Posterior cingulate gyrus (tissue), 11 donors: Measurements from ENCODE around the gene MYO1F.
"Not testable (repeated sequence)": the region's sequence is repeated elsewhere in the genome, so short reads cannot be mapped to it uniquely, and the experiment has no call there.

Experiments
- DNase-seq, 10 donors: peaks; one replicate each; pipeline versions ENCODE4 v3.0.0 to v3.0.0-alpha.2; 2020 to 2021; ENCODE audit warnings: mixed read lengths in 3 of 10
- intact Hi-C: fragments of 100-400 bp; cut with DNase I; formaldehyde crosslinking; loops from one replicate; pipeline ENCODE4 v1.15.1; 2023

MYO1F gene

GRCh38 chr19:8600816-8601215 is 23.6 kb upstream of the MYO1F start:
- intact Hi-C loops, result no loop called here
- no peak for DNase-seq

- no peak for DNase-seq
- intact Hi-C loops, result no loop called here
These were observed 22.8 kb upstream of the MYO1F start for GRCh38 chr19:8600064-8600463.

GRCh38 chr19:8596168-8596567 is 18.9 kb upstream of the MYO1F start:
- DNase-seq, result no peak
- intact Hi-C loops, result no loop called here

- intact Hi-C loops, result no loop called here
- DNase-seq, result no peak
These were observed 18.4 kb upstream of the MYO1F start for GRCh38 chr19:8595651-8596050.

GRCh38 chr19:8593931-8594330 is 16.7 kb upstream of the MYO1F start:
- intact Hi-C loops, result no loop called here
- no peak for DNase-seq

GRCh38 chr19:8592231-8593009 is 15.2 kb upstream of the MYO1F start:
- intact Hi-C loops, result no loop called here
- DNase-seq, result peak; percentile 66 to 99 (median 91)

GRCh38 chr19:8589177-8589714 is 12.0 kb upstream of the MYO1F start:
- intact Hi-C loops, result no loop called here

GRCh38 chr19:8585894-8586750 is 8.9 kb upstream of the MYO1F start:
- intact Hi-C loops, result no loop called here
- peak in 5 of 10 donors; percentile 18 to 87 (median 27) for DNase-seq

More at GRCh38 chr19:8589177-8589714, 12.0 kb upstream of the MYO1F start:
- DNase-seq, result no peak

GRCh38 chr19:8584965-8585893 is 8.0 kb upstream of the MYO1F start:
- DNase-seq, result no peak
- intact Hi-C loops, result loop anchor here (5.0 kb wide), 1 partner anchor 233 kb away; no protein-coding TSS in a partner anchor

GRCh38 chr19:8580710-8581281 is 3.6 kb upstream of the MYO1F start:
- DNase-seq, result peak in 8 of 10 donors; percentile 27 to 93 (median 66)
- intact Hi-C loops, result loop anchor here (5.0 kb wide), 1 partner anchor 228 kb away; no protein-coding TSS in a partner anchor

- DNase-seq, result peak; percentile 36 to 95 (median 80)
- intact Hi-C loops, result no loop called here
These were observed 1.5 kb upstream of the MYO1F start for GRCh38 chr19:8578642-8579265.

GRCh38 chr19:8577741-8578140 is 499 bp upstream of the MYO1F start:
- DNase-seq, result no peak
- intact Hi-C loops, result no loop called here

GRCh38 chr19:8576273-8576993 is 809 bp downstream of the MYO1F start:
- intact Hi-C loops, result no loop called here
- no peak for DNase-seq

GRCh38 chr19:8575467-8575997 is 1.7 kb downstream of the MYO1F start:
- intact Hi-C loops, result no loop called here
- no peak for DNase-seq

- intact Hi-C loops, DNase-seq: not testable (repeated sequence)
These were observed 2.7 kb downstream of the MYO1F start for GRCh38 chr19:8574619-8574922.

- intact Hi-C loops, result no loop called here
- no peak for DNase-seq
These were observed 3.9 kb downstream of the MYO1F start for GRCh38 chr19:8573316-8573715.

- intact Hi-C loops, result no loop called here
- peak in 1 of 10 donors; percentile 10 for DNase-seq
These were observed 6.2 kb downstream of the MYO1F start for GRCh38 chr19:8571006-8571411.

- intact Hi-C loops, result no loop called here
- peak in 1 of 10 donors; percentile 24 for DNase-seq
These were observed 8.0 kb downstream of the MYO1F start for GRCh38 chr19:8569066-8569771.
